Measurements from ENCODE around the gene SYT2.

DNA sequence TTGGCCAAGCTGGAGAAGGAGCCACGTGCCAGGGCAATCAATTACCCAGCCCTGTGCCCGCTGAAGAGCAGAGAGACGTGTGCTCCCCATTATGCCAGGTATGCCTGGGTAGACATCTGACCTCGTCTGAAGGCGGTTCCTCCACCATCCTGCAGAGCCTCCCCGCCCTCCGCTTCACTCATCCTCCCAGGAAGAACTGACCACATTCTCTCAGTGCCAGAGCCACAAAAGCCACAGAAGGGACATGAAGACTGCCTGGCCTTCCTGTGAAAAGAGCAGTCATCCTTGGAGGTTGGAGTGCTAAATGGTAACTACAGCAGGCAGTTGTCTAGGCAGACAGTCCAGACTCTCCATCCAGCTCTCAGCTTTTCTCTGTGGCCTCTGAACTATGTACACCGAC lies 12.0 kb downstream of the SYT2 start:
- TF ChIP-seq EP300 (IDR thresholded peaks at IDR 0.05): no peak
- TF ChIP-seq, protein P1, sequence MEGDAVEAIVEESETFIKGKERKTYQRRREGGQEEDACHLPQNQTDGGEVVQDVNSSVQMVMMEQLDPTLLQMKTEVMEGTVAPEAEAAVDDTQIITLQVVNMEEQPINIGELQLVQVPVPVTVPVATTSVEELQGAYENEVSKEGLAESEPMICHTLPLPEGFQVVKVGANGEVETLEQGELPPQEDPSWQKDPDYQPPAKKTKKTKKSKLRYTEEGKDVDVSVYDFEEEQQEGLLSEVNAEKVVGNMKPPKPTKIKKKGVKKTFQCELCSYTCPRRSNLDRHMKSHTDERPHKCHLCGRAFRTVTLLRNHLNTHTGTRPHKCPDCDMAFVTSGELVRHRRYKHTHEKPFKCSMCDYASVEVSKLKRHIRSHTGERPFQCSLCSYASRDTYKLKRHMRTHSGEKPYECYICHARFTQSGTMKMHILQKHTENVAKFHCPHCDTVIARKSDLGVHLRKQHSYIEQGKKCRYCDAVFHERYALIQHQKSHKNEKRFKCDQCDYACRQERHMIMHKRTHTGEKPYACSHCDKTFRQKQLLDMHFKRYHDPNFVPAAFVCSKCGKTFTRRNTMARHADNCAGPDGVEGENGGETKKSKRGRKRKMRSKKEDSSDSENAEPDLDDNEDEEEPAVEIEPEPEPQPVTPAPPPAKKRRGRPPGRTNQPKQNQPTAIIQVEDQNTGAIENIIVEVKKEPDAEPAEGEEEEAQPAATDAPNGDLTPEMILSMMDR (IDR thresholded peaks at IDR 0.05): no peak
